ES-I3 (cell line): ENCODE measurements around the gene HDDC2.

Source experiments
- H3K36me3 ChIP-seq: 2 replicates; pipeline ENCODE4 v1.6.1; 2013; ENCODE audit warnings: mild to moderate bottlenecking, low read length, control low read depth, moderate library complexity; ENCODE audit not compliant: insufficient read depth
- H3K4me1 ChIP-seq: 2 replicates; pipeline ENCODE4 v1.6.1; 2013; ENCODE audit warnings: mild to moderate bottlenecking, control low read depth, low read length; ENCODE audit not compliant: insufficient read depth
- H3K9ac ChIP-seq: 2 replicates; pipeline ENCODE4 v1.6.1; 2013; ENCODE audit warnings: low read depth, mild to moderate bottlenecking, low read length, moderate library complexity
- H3K9me3 ChIP-seq: 2 replicates; pipeline ENCODE4 v1.6.1; 2013; ENCODE audit warnings: mild to moderate bottlenecking, low read length, moderate library complexity; ENCODE audit not compliant: control insufficient read depth, insufficient read depth

Gene HDDC2, protein sequence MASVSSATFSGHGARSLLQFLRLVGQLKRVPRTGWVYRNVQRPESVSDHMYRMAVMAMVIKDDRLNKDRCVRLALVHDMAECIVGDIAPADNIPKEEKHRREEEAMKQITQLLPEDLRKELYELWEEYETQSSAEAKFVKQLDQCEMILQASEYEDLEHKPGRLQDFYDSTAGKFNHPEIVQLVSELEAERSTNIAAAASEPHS

DNA sequence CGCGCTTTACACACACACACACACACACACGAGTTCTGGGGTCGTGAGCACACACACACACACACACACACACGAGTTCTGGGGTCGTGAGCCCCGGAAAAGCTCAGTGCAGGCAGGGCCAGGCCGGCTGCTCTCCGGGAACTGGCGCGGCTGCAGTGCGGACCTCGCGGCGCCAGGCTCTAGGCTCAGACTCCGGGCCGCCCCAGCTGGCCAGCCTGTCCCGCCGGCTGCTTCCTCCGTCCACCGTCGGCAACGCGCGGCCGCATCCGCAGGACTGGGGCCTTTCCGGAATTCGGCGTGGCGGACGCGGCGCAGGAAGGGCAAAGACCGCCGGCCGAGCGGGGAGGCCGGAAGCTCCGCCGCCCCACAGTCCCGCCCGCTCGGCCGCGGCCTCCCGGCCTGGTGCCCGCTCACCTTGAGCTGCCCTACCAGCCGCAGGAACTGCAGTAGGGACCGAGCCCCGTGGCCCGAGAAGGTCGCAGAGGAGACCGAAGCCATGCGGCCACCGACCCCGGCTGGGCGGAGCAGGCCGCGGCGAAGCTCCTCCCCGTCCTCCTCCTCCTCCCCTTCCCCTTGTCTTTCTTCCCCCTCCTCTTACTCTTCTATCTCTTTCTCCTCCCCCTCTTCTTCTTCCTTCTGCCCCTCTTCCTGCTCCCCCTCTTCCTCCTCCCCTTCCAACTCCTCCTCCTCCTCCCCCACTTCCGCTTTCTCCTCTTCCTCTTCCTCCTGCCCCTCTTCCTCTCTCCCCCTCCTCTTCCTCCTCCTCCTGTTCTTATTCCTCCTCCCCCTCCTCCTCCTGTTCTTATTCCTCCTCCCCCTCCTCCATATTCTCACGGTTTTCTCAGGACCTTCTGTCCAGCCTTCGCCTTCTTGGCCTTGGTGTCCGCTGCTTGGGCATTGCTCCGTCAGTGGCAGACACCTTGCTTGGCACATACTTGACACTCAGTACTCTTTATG, at the start of gene HDDC2:
HDDC2 (minus strand) TSS at position 533 of the 957 bp plus-strand sequence; CDS start at position 498, 35 bp downstream.
- 0 out of 2 replicates have a peak, but pooled peaks cover 4% of the 10 kb centered on the region for H3K9me3 ChIP-seq
- H3K36me3 ChIP-seq = peaks cover 25% of the 10 kb centered on the region
- no peaks in the 10 kb centered on the region for H3K4me1 ChIP-seq
- peak within 1 kb of the TSS; percentile 93 for H3K9ac ChIP-seq

- no peak overlapping the region for H3K9ac ChIP-seq
- no peaks in the 10 kb centered on the region for H3K36me3 ChIP-seq
- peaks cover 8% of the 10 kb centered on the region for H3K4me1 ChIP-seq
- H3K9me3 ChIP-seq = no peaks in the 10 kb centered on the region
Measured at GRCh38 chr6:125346926-125347563, 45.3 kb upstream of the HDDC2 start.

- no peaks in the 10 kb centered on the region for H3K9me3 ChIP-seq
- no peaks in the 10 kb centered on the region for H3K36me3 ChIP-seq
- peaks cover 8% of the 10 kb centered on the region for H3K4me1 ChIP-seq
- no peak overlapping the region; the same call in 1 of the 2 replicates for H3K9ac ChIP-seq
Measured at GRCh38 chr6:125346201-125346925, 44.6 kb upstream of the HDDC2 start.

DNA sequence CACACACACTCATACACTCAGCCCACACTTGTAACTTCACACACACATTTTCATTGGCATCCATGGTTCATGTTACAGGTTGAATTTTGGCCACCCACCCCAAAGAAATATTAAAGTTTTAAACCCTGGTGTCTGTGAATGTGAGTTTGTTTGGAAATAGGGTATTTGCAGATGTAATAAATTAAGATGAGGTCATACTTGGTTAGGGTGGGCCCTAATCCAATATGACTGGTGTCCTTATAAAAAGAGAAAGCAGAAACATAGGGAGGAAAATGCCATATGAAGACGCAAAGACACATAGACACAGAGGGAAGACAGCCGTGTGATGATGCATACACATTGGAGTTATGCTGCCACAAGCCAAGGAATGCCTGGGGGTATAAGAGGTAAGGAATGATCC, 39.7 kb upstream of the HDDC2 start:
- Histone ChIP-seq H3K36me3 (no peaks in the 10 kb centered on the region), H3K9ac (no peak overlapping the region), H3K9me3 (no peaks in the 10 kb centered on the region), H3K4me1 (peaks cover 7% of the 10 kb centered on the region)

GRCh38 chr6:125340991-125341390, 39.2 kb upstream of the HDDC2 start:
- Histone ChIP-seq H3K4me1 (peaks cover 3% of the 10 kb centered on the region; the same call in 1 of the 2 replicates), H3K9me3 (no peaks in the 10 kb centered on the region), H3K36me3 (no peaks in the 10 kb centered on the region), H3K9ac (no peak overlapping the region)

GRCh38 chr6:125340175-125340835, 38.5 kb upstream of the HDDC2 start:
- no peaks in the 10 kb centered on the region for H3K9me3 ChIP-seq

DNA sequence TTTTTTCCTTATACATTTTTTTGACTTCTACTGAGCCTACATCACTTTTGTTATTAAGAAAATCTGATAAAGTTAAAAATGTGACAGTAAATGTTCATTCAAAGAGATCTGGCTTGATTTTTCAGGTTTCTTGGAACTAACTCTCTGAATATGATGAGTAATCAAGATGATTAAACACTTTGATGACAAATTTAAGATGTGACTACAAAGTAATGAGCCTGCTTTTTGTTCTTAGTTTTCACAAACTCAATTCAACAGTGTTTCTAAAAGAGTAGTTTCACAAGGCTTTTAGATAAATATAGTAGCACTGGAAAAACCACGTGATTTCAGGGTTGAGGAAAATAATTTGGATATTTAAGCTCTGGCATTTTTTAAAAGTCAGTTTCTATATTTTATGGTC, 37.9 kb upstream of the HDDC2 start:
- no peaks in the 10 kb centered on the region for H3K9me3 ChIP-seq
- H3K36me3 ChIP-seq = no peaks in the 10 kb centered on the region
- H3K9ac ChIP-seq = no peak overlapping the region
- H3K4me1 ChIP-seq = no peaks in the 10 kb centered on the region

More at GRCh38 chr6:125340175-125340835, 38.5 kb upstream of the HDDC2 start:
- H3K4me1 ChIP-seq = no peaks in the 10 kb centered on the region
- no peaks in the 10 kb centered on the region for H3K36me3 ChIP-seq
- H3K9ac ChIP-seq = no peak overlapping the region

DNA sequence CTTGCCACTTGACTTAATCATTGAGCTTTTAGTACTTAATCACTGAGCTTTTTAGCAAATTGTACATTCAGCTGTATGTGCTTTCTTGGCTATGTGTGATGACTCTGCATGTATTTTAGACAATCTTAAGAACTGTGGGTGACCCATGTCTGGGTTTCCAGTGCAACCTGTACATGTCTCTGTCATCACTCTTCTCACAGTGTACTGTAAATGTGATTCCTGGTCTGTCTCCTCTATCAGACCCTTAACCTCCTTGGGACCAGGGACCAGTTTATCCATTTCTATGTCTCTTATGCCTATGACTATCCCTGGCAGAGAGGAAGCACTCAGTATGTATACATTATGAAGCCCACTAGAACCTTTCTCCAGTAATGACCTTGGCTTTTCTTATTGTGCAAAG, 36.6 kb upstream of the HDDC2 start:
- Histone ChIP-seq H3K4me1 (no peaks in the 10 kb centered on the region), H3K36me3 (no peaks in the 10 kb centered on the region), H3K9ac (no peak overlapping the region), H3K9me3 (no peaks in the 10 kb centered on the region)

GRCh38 chr6:125337706-125338105, 35.9 kb upstream of the HDDC2 start:
- Histone ChIP-seq H3K36me3 (no peaks in the 10 kb centered on the region), H3K9me3 (no peaks in the 10 kb centered on the region), H3K4me1 (no peaks in the 10 kb centered on the region), H3K9ac (no peak overlapping the region)

GRCh38 chr6:125332664-125333063, 30.9 kb upstream of the HDDC2 start:
- no peaks in the 10 kb centered on the region for H3K4me1 ChIP-seq
- H3K9ac ChIP-seq = no peak overlapping the region
- H3K9me3 ChIP-seq = no peaks in the 10 kb centered on the region
- no peaks in the 10 kb centered on the region for H3K36me3 ChIP-seq

- no peak overlapping the region for H3K9ac ChIP-seq
- H3K36me3 ChIP-seq = no peaks in the 10 kb centered on the region
- H3K4me1 ChIP-seq = 0 out of 2 replicates have a peak, but pooled peaks cover 5% of the 10 kb centered on the region
- H3K9me3 ChIP-seq = no peaks in the 10 kb centered on the region
Measured at GRCh38 chr6:125325586-125325985, 23.8 kb upstream of the HDDC2 start.

DNA sequence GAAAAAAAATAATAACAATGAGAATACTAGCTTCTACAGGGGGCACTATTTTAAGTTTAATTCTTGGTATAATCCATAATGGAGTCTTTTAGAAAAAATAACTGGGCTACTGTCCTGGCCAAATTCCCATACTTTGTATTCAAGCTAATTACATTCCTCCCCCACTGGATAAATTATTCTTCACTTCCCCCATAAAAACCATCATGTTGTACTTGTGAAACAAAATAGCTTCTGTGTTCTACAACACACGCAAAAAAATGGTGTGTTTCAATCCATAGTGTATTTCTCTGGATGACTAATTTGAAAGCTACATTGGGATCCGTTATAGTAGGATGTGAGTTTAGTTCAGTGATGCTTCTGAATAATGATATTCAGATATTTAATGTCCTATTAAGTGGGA, 21.6 kb upstream of the HDDC2 start:
- no peak overlapping the region for H3K9ac ChIP-seq
- H3K9me3 ChIP-seq = no peaks in the 10 kb centered on the region
- H3K36me3 ChIP-seq = no peaks in the 10 kb centered on the region
- 0 out of 2 replicates have a peak, but pooled peaks cover 5% of the 10 kb centered on the region for H3K4me1 ChIP-seq

DNA sequence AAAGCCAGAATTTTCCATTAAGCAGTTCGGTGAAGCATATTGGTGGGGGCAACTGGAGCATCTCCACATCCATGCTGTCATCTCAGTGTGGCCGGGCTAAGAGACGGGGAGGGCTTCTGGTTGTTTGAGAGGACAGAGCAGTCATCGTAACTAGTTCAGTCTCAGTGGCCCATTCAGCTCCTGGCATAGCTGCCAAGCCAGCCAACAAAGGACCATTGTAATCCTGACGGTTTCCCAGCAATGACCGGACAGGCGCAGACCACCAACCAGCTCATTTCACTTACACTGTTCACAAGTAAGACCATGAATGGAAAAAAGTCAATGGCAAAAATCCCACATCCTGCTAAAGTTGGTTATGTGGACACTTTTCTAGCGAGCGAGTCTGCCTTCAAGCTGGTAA, 14.9 kb upstream of the HDDC2 start:
- Histone ChIP-seq H3K9ac (no peak overlapping the region), H3K4me1 (peaks cover 7% of the 10 kb centered on the region), H3K9me3 (no peaks in the 10 kb centered on the region), H3K36me3 (no peaks in the 10 kb centered on the region)
